ENCODE results near the gene RPL18.
"Not testable (repeated sequence)": the region's sequence is repeated elsewhere in the genome, so short reads cannot be mapped to it uniquely, and the experiment has no call there.

Gene RPL18

DNA sequence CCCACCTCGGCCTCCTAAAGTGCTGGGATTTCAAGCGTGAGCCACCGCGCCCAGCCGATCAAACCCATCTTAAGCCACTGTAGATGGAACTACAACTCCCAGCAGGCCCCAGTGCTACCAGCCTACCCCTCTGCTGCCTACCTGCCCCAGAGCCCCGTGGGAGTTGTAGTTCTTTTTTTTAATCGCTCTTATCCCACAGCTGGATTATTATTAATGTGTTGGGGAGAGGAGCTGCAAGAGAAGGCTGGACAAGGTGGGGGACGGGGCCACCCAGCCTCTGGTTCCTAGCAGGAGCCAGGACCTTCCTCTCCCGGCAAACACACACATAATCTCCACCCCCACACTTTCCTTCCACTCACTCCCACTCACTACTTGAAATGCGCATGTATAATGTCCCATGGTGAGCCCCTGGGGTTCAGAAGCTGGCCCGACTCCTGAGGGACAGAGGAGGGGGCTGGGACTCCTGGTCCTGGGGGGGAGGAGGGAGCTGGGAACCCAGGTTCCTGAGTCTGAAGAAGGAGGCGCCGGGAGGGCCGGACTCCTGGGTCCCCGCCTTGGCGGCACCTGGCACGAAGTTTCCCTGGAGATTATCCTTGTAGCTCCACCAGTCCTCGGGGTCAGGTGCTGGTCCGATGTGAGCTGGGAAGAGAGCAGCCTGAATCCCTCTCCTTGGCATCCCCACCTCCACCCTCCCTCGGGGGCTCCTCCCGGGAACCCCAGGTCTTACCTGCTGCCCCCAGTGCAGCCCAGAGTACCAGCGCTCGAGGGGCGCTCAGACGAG is 26.1 kb upstream of the RPL18 start:
- DNase-seq (ENCODE audit: low read depth): peak; percentile 54

DNA sequence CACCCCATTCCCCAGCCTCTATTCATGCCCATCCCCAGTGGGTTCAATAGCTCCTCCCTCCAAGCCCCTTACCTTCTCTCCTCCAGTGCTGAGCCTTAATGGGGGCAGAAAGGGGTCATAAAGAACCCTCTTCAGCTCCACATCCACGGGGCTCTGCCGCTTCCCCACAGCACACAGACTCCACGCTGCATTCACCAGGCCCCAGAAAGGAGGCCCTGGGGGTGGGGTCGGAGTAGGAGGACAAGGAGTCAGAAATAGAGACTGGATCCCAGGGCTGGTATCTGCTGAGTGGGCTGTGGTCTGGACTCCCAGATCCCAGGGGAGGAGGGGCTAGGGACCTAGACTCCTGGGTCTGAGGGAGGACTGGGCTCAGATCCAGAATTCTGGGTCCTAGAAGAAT is 25.4 kb upstream of the RPL18 start:
- DNase-seq (ENCODE audit: low read depth): no peak

DNA sequence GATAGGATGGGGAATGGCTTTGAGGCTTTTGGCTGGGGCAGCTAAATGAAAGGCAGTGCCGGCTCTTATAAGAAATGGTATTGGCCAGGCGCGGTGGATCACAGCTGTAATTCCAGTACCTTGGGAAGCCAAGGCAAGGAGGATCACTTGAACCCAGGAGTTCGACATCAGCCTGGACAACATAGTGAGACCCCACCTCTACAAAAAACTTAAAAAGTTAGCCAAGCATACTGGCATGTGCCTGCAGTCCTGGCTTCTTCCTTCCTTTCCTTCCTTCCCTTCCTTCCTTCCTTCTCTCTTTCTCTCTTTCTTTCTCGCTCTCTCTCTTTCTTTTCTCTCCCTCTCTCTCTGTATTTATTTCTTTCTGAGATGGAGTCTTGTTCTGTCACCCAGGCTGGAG is 23.9 kb upstream of the RPL18 start:
- no peak for DNase-seq (ENCODE audit: low read depth)

DNA sequence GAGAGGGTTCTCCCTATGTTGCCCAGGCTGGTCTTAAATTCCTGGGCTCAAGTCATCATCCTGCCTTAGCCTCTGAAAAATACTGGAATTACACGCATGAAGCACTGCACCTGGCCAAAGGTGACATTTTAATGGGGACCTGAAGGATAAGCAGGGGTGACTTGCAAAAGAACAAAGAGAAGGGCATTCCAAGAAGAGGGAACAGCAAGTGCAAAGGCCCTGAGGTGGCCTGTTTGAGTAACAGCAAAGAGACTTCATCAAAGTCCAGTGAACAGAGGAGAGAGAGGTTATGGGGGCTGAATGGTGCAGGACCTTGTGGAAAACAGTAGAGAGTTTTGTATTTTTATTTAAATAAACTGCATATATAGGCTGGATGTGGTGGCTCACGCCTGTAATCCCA is 22.9 kb upstream of the RPL18 start:
- DNase-seq (ENCODE audit: low read depth): no peak

DNA sequence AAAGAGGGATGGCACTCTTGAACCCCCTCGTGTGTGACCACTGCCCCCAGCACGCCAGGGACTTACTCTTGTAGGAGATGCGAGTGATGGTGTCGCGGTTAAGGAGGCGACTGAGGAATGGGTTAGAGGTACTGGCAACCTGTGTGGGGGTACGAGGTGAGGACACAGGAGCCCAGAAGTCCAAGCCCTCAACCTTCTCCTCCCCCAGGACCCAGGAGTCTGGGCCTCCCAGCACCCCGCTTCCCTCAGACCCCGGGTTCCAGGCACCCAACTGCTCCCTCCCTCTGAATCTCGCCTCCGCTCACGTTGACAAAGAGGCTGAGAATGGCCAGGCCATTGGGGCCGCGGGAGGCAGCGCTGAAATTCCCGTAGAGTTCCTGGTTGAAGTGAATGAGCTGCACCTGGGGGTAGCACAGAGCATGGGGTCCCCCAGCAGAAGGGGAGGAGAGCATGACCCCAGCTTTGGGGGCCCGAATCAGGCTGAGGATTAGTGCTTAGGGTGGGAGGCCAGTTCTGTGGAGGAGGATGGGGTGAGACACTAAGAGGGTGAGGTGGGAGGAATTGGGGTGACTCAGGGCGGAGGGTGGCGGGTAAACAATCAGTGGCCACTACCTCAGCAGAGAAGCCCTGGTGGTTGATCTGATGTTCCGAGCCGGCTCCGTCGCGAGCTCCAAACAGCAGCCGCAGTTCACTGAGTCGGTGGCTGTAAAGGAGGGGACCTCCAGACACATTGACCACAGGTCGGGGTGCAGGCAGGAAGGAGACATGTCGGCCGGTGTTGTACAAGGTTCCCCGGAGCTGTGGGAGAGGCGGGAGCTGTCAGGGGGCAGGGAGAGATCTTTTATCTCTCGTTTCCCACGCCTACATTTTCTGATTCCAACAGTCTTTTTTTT is 20.8 kb upstream of the RPL18 start:
- DNase-seq (ENCODE audit: low read depth): no peak

DNA sequence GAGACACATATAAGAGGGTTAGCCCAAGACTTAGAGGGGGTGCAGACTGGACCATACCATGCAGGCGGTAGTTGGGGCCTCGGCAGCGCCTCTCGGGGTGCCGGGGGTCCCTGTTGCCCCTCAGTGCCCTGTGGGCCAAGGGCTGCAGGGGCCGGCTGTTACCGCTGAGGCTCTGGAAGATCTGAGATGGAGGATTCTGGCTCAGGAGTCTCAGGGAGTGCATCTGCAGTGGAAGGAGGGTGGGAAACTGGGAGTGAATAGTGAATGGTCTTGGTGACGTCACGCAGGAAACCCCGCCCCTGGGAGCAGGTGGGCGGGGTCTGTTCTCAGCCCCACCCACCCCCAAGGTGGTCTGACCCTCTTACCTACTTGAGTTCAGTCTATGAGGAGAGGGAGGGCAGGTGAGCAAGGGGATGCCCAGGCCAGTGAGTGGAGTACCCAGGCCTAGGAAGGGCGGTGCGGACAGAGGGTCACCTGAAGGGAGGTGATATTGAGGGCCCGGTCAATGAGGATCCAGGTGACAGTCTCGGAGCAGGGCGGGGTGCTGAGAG is 19.9 kb upstream of the RPL18 start:
- DNase-seq (ENCODE audit: low read depth): no peak

DNA sequence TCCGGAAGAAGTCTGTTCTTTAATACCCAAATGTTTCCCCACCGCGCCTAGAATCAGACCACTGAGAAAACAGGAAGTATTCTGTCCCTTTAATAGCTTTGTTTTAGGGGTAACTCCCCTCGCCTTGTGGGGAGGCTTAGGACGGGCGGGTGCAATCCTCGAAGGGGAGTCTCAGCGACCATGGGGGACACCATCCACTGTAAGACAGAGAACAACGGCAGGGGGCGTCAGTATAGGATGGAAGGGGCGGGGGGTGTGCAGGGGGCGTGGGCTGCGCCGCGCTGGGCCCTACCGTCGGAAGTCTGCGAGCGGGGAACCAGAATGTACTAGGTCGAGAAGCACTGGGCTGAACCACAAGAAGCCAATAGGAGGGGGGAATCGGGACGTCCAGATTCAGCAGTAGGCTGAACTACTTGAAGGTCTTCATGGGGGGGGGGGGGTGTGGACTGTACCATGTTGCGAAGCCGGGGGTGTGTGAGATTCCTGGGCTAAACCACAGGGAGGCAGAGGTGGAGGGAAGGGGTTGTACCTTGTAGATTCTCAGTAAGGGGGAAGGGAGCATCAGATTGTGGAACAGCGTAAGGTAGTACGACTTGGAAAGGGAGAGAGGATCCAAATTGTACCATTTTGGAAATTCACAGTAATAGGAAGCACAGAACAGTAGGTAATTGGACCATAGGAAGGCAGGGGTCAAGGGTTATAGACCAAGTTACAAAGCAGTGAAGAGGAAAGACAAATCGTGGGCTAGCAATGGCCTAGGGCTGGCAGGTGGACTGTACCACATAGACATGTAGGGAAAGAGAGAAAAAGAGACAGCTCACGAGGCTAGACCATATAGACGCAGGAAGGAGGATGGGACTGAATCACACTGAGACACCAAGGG is 19.2 kb upstream of the RPL18 start:
- peak; percentile 89 for DNase-seq (ENCODE audit: low read depth)

DNA sequence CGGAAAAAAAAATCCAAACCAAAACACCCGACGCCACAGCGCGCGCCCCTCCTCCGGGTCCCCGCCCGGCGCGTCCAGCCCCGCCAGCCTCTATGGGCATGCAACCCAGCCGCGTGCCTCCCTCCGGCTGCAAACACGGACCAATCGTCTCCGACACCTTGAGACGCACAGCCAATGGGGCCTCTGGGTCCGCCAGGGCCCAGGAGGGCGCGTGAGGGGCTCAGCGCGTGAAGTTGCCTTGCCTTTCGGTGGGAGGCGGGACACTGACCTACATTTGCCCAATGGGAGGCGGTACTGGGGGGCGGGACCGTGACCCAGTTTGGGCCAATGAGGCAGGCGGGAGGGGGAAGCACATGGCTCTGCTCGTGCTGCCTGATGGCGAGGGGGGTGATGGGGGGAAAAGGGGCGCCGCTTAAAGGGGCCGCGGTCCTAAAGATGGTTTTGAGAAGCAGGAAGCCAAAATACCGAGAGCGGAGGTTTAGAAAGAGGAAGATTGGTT is 18.5 kb upstream of the RPL18 start:
- DNase-seq (ENCODE audit: low read depth): peak; percentile 100

DNA sequence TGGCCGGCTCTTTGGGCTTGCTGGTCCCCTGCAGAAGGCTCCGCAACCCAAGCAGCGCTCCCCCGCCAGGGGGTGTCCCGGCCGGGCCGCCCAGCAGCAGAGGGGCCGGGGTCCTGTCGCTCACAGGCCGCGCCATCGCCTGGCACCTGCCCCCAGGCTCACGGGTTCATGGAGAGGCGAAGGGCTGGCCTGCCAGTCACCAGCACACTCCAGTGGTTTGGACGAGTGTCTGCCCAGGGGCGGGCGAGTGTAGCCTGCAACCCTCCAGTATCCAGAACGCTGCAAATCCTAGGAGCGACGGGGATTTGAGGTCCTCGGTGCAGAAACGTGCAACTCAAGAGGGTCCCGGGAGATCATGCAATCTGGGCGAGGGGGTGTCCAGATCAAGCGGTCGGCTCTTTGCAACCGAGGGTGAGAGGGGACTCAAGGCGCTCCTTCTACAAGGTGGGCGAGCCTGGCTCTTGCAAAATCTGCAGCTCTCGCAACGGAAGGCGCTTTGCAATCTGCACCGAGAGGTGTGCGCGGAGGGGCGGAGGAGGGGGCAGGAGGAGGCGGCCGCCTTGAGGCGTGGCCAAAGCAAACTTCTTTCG is 18.0 kb upstream of the RPL18 start, which contains the start of gene DBP:
TSS of gene DBP (minus strand) at position 521 of the 590 bp plus-strand sequence. CDS start at position 136, 385 bp downstream.
- DNase-seq (ENCODE audit: low read depth): no peak

DNA sequence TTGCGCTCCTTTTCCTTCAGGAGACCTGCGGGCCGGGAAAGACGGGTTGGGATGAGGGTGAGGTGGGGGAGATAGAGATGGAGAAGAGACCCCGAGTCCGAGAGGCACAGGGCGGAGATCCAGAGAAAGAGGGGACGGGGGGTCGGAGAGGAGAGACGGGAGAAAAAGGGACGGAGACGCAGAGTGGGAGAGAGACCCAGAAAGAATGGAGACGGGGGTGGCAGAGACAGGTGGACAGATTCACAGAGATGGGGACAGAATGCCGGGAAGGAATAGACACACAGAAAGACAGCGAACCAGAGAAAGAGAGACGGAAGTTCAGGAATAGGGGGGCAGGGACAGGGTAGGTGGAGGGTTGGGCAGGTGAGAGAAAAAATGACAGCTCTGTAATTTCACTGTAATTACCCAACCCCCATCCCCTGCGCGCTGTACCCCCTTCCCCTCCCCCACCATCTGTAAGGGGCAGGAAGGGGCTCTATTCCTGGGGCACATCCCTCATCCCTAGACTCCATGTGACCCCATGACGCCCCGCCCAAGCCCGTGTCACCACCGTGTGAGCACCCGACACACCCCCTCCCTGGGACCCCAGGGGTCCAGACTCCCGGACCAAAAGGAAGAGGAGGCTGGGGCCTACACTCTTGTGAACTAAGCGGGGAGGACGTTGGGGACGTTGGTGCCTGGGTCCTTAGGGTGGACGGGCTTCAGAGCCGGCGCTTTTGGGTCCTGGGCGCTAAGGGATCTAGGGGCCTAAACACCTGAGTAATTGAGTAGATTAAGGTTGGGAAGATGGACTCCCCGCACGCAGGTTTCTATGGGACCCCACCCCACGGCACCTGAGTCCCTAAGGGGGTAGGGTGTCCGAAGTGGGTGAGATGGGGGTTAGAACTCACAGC is 17.2 kb upstream of the RPL18 start:
- no peak for DNase-seq (ENCODE audit: low read depth)

DNA sequence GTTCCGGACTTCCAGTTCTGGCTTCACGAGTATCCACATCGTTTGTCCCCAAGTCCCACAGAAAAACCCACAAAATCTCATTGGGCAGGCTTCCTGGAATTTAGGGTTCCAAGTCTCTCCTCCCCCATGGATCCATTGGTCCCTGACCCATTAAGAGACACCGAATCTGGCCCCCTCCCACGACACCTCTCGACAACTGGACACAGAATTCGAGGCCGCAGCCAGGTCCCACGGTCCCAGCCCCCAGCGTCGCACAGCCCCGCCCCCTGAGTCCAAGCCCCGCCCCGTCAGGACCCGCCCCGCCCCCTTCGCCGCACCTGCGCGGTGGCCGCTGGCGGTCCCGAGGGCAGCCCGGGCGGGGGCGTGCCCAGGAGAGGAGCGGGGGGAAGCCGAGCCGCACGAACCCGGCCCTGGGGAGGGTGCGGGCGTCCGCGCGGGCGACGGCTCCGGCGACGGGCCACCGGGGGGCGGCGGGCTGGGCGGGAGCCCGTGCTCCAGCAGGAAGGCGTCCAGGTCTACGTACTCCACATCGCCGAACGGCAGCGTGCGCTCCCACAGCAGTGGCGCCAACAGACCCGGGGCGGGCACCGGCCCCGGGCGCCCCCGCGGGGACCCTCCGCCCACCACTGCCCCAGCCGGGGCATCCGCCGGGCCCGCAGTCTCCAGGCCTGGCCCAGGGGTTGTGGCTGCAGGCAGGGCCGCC is 16.4 kb upstream of the RPL18 start:
- no peak for DNase-seq (ENCODE audit: low read depth)

DNA sequence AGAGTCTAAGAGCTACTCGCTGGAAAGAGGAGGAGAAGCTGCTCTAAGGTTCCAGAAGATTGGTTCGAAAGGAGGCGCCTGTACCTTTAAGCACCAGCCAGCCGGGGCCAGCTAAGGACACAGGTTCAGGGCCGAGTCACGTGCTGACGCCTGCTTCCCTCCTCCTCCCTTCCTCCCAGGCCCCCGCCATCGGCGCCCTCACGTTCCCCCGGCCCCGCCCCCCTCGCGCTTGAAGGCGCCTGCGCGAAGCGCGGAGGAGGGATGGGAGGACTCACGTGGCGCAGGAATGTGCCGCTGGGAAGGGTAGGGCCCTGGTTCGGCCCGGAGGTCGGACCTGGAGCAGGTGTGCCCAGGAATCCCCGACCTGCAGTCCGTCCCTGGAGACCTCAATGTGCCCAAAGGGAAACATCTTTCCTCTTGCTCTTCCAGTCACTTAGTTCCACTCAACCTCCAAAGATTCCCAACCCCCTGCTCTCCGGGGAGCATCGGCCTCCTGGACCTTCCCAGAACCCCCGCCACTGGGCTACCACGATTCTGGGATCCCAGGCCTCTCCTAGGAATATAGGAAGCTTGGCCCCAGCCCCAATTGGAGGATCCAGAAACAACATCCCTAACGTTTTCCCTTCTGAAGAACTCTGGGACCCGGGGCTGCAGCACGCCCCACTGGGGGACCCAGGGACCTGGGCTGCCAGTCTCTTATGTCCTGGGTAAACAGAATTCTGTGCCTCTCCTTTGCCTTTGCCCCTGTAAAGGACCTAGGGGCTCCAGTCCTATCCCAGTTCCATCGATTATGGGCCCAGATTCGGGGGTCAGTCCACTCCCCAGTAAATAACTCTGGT is 15.7 kb upstream of the RPL18 start:
- DNase-seq (ENCODE audit: low read depth): peak; percentile 95

DNA sequence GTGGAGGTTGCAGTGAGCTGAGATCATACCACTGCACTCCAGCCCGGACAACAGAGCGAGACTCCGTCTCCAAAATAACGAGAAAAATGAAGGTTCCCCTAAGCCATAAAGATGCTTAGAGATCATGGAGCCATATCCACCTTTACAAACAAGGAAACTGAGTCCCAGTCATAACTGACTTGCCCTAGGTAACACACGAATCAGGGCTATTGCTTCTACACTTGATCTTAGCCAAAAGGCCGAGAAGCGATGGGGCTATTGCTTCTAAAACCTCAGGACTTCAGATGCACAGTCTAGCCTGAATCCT is 15.0 kb upstream of the RPL18 start:
- no peak for DNase-seq (ENCODE audit: low read depth)

DNA sequence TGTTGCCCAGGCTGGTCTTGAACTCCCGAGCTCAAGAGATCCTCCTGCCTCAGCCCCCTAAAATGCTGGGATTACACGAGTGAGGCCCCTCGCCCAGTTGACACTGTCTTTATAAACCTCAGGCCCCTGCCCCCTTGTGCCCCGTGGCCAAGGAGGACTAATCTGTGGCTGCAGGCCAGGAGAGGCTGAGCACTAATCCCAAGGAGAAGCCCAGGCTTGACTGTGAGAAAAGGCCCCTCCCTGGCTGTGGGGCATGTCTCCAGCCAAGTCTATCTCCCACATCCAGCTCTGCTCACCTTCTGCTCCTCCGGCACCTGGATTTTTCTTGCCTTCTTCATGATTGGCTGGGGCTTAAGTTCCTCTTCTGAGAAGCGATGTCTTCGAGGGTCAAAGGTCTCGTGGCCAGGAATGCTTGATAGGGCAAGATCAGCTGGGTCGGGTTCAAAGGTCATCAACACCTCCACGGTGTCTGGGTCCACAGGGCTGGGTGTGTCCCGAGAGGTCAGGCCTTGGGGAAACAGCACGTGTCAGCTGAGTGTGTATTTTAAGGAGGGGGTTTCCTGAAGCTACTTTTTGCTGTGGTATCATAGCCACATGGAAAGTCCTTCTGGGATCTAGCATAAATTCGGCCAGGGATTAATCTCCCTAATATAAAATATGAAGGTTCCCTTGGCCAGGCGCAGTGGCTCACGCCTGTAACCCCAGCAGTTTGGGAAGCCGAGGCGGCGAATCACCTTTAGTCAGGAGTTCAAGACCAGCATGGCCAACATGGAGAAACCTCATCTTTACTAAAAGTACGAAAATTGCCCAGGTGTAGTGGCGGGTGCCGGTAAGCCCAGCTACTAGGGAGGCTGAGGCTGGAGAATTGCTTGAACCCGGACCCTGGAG is 14.4 kb upstream of the RPL18 start:
- no peak for DNase-seq (ENCODE audit: low read depth)

DNA sequence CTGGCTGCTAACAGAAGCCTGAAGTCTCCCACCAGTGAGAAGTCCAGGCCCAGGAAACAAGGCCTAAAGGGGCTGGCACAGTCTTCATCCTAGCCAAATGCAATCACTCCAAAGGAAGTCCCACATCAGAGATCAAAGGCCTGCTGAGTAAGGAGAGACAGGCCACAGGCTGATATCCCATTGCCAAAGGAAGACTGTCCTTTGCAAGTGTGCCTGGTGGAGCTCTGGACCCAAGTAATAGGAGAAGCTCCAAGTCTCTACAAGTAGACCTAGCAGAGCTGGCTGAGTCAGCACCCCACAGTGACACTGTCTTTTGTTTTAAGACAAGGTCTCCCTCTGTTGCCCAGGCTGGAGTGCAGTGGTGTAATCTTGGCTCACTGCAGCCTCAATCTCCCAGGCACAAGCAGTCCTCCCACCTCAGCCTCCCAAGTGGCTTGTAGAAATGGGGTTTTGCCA is 13.7 kb upstream of the RPL18 start:
- DNase-seq (ENCODE audit: low read depth): no peak

DNA sequence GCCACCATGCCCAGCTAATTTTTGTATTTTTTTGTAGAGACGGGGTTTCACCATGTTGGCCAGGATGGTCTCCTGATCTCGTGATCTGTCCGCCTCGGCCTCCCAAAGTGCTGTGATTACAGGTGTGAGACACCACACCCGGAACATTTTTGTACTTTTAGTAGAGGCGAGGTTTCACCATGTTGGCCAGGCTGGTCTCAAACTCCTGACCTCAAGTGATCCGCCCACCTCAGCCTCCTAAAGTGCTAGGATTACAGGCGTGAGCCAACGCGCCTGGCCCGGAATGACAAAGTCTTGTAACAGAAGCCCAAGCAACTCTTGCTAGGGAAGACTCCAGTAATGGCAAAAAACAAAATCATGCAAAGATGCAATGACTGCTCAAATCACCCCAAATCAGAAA is 13.3 kb upstream of the RPL18 start:
- not testable (repeated sequence) for DNase-seq (ENCODE audit: low read depth)

DNA sequence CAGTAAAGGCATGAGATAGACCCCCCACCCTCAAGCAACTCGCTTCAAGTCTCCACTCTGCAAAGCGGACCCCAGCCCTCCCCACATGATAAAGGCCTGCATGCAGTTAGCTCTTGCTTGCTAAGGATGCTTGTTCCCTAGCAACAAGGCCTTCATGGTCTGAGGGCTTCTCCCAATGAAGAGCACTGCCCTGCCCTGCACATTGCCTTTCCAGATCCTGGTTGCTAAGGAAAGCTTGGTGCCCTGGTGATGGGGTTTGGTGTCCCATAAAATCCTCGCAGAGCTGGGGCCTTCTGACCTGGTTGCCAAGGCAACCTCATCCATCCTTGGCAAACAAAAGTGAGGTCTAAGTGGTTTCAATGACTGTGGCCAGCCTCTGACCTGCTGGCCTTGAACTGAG is 12.2 kb upstream of the RPL18 start:
- DNase-seq (ENCODE audit: low read depth): no peak

Measured in stromal cell of bone marrow (primary cell).